HepG2 (cell line): ENCODE data around the gene SLC43A3. TPM values are rescaled to one million over a fixed set of nuclear protein-coding genes. Genes with fewer than 3 reads are reported as not detected.

Experiments
- EP300 ChIP-seq, 3 experiments: sonication (generic) in 1 of 3; formaldehyde crosslinking in 1 of 3; IDR thresholded peaks; 2 replicates each; pipeline versions ENCODE4 v1.5.1 to v1.6.1; 2011 to 2020; ENCODE audit warnings: low read depth in 2 of 3, low read length in 2 of 3, borderline replicate concordance in 1 of 3, improper control_type of control experiment in 1 of 3, mild to moderate bottlenecking in 1 of 3, missing genetic modification reagents in 1 of 3, moderate library complexity in 1 of 3
- GPN1 ChIP-seq: sonication (generic); formaldehyde crosslinking; IDR thresholded peaks from 2 replicates; pipeline ENCODE4 v1.5.1; 2020; ENCODE audit warnings: missing genetic modification reagents, borderline replicate concordance
- NFATC3 ChIP-seq: sonication (generic); formaldehyde crosslinking; IDR thresholded peaks from 2 replicates; pipeline ENCODE4 v1.5.1; 2020; ENCODE audit warnings: mild to moderate bottlenecking, missing genetic modification reagents
- NFYC ChIP-seq: IDR thresholded peaks from 2 replicates; pipeline ENCODE4 v1.6.1; 2016; ENCODE audit warnings: missing genetic modification reagents, missing compliant biosample characterization
- NPAS2 ChIP-seq: sonication (generic); formaldehyde crosslinking; IDR thresholded peaks from 2 replicates; pipeline ENCODE4 v1.8.0; 2022; ENCODE audit warnings: mild to moderate bottlenecking, missing genetic modification reagents, borderline replicate concordance
- NR2F2 ChIP-seq: IDR thresholded peaks from 2 replicates; pipeline ENCODE4 v1.6.1; 2012; ENCODE audit warnings: low read depth, inconsistent platforms, borderline replicate concordance
- PHB2 ChIP-seq: fragments of 450-650 bp; IDR thresholded peaks from 2 replicates; pipeline ENCODE4 v1.6.1; 2018; ENCODE audit not compliant: partially characterized antibody
- POGZ ChIP-seq: sonication (generic); formaldehyde crosslinking; IDR thresholded peaks from 2 replicates; pipeline ENCODE4 v1.4.0; 2020; ENCODE audit warnings: mild to moderate bottlenecking, missing genetic modification reagents
- RELA ChIP-seq: sonication (generic); formaldehyde crosslinking; IDR thresholded peaks from 2 replicates; pipeline ENCODE4 v1.4.0; 2020; ENCODE audit warnings: missing genetic modification reagents
- RERE ChIP-seq: IDR thresholded peaks from 2 replicates; pipeline ENCODE4 v1.6.1; 2016; ENCODE audit warnings: low read depth, missing genetic modification reagents, missing compliant biosample characterization
- ZIK1 ChIP-seq: sonication (generic); formaldehyde crosslinking; IDR thresholded peaks from 2 replicates; pipeline ENCODE4 v1.5.0; 2020; ENCODE audit warnings: mild to moderate bottlenecking, low read depth, missing genetic modification reagents, borderline replicate concordance
- ZMYM3 ChIP-seq: sonication (generic); formaldehyde crosslinking; IDR thresholded peaks from 2 replicates; pipeline ENCODE4 v1.5.1; 2020; ENCODE audit warnings: mild to moderate bottlenecking, missing genetic modification reagents
- ZNF333 ChIP-seq: sonication (generic); formaldehyde crosslinking; IDR thresholded peaks from 2 replicates; pipeline ENCODE4 v1.4.0; 2020; ENCODE audit warnings: mild to moderate bottlenecking, missing genetic modification reagents, borderline replicate concordance
- ZNF496 ChIP-seq: sonication (generic); formaldehyde crosslinking; IDR thresholded peaks from 2 replicates; pipeline ENCODE4 v1.8.1; 2023; ENCODE audit warnings: mild to moderate bottlenecking, moderate library complexity, missing genetic modification reagents; ENCODE audit not compliant: insufficient replicate concordance
- ZNF644 ChIP-seq: IDR thresholded peaks from 2 replicates; pipeline ENCODE4 v1.6.1; 2016; ENCODE audit warnings: low read depth
- polyA plus RNA-seq, 8 experiments: library from polyadenylated mRNA; depleted of rRNA in 3 of 8; stranded (reverse) in 7 of 8; unstranded in 1 of 8; fragments of >200 nt; fragmentation: Illumina TruSeq in 4 of 8; extraction: Trizol in 4 of 8; gene quantifications; 2 replicates each; pipeline versions ENCODE4 v1.2.1 to v1.2.3, GENCODE V29; 2011 to 2016; ENCODE audit warnings: low read depth in 4 of 8, missing spikeins in 1 of 8, mixed read lengths in 1 of 8; ENCODE audit not compliant: insufficient read depth in 1 of 8
- total RNA-seq, 5 experiments: library from RNA; depleted of rRNA; stranded (reverse); fragments of >200 nt; fragmentation: Illumina TruSeq; extraction: Trizol; gene quantifications; 2 replicates each; pipeline ENCODE4 v1.2.3, GENCODE V29; 2016; ENCODE audit warnings: low read depth in 1 of 5
- TF ChIP-seq, protein P1 (sequence below): sonication (generic); formaldehyde crosslinking; IDR thresholded peaks from 2 replicates; pipeline ENCODE4 v1.5.0; 2020; ENCODE audit warnings: missing genetic modification reagents, mild to moderate bottlenecking, borderline replicate concordance
- TF ChIP-seq, protein P2 (sequence below): sonication (generic); formaldehyde crosslinking; IDR thresholded peaks from 2 replicates; pipeline ENCODE4 v1.4.0; 2020; ENCODE audit warnings: missing genetic modification reagents, borderline replicate concordance
- TF ChIP-seq, protein P3 (sequence below): sonication (generic); formaldehyde crosslinking; IDR thresholded peaks from 2 replicates; pipeline ENCODE4 v1.5.0; 2020; ENCODE audit warnings: mild to moderate bottlenecking, missing genetic modification reagents, moderate library complexity

Gene SLC43A3
- total and polyA plus RNA-seq, 2 of the 13 experiments (the other 11 are each of a cell fraction or from before 2014, with no cell fraction given): 2.6 TPM; not detected in 1

GRCh38 chr11:57440744-57441414, 14.0 kb upstream of the SLC43A3 start (continued):
- TF ChIP-seq, protein P1, sequence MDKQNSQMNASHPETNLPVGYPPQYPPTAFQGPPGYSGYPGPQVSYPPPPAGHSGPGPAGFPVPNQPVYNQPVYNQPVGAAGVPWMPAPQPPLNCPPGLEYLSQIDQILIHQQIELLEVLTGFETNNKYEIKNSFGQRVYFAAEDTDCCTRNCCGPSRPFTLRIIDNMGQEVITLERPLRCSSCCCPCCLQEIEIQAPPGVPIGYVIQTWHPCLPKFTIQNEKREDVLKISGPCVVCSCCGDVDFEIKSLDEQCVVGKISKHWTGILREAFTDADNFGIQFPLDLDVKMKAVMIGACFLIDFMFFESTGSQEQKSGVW: no peak
- TF ChIP-seq ZNF644 (no peak; the same call in 1 of the 2 replicates), ZMYM3 (CRISPR knock-in tag) (peak; percentile 42; the same call in 1 of the 2 replicates), RELA (0 out of 2 replicates have a peak, but pooled peaks have one; percentile 22), NFYC (CRISPR knock-in tag) (no peak), ZNF496 (CRISPR knock-in tag) (no peak), PHB2 (no peak), POGZ (no peak), NR2F2 (no peak), RERE (CRISPR knock-in tag) (no peak), EP300 (IDR thresholded peaks at IDR 0.05; ENCODE audit: low read depth in 2 of 2, low read length in 2 of 2) (peak in 1 of 2 experiments; percentile 78; a peak in 2 of 4 replicates), EP300 (CRISPR knock-in tag; IDR thresholded peaks at IDR 0.05; ENCODE audit: borderline replicate concordance) (no peak), NFATC3 (CRISPR knock-in tag) (no peak), ZIK1 (CRISPR knock-in tag) (no peak), ZNF333 (CRISPR knock-in tag) (no peak), GPN1 (CRISPR knock-in tag) (no peak), NPAS2 (CRISPR knock-in tag) (no peak)
- TF ChIP-seq, protein P2, sequence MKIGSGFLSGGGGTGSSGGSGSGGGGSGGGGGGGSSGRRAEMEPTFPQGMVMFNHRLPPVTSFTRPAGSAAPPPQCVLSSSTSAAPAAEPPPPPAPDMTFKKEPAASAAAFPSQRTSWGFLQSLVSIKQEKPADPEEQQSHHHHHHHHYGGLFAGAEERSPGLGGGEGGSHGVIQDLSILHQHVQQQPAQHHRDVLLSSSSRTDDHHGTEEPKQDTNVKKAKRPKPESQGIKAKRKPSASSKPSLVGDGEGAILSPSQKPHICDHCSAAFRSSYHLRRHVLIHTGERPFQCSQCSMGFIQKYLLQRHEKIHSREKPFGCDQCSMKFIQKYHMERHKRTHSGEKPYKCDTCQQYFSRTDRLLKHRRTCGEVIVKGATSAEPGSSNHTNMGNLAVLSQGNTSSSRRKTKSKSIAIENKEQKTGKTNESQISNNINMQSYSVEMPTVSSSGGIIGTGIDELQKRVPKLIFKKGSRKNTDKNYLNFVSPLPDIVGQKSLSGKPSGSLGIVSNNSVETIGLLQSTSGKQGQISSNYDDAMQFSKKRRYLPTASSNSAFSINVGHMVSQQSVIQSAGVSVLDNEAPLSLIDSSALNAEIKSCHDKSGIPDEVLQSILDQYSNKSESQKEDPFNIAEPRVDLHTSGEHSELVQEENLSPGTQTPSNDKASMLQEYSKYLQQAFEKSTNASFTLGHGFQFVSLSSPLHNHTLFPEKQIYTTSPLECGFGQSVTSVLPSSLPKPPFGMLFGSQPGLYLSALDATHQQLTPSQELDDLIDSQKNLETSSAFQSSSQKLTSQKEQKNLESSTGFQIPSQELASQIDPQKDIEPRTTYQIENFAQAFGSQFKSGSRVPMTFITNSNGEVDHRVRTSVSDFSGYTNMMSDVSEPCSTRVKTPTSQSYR (CRISPR knock-in tag): 0 out of 2 replicates have a peak, but pooled peaks have one; percentile 39
- TF ChIP-seq, protein P3, sequence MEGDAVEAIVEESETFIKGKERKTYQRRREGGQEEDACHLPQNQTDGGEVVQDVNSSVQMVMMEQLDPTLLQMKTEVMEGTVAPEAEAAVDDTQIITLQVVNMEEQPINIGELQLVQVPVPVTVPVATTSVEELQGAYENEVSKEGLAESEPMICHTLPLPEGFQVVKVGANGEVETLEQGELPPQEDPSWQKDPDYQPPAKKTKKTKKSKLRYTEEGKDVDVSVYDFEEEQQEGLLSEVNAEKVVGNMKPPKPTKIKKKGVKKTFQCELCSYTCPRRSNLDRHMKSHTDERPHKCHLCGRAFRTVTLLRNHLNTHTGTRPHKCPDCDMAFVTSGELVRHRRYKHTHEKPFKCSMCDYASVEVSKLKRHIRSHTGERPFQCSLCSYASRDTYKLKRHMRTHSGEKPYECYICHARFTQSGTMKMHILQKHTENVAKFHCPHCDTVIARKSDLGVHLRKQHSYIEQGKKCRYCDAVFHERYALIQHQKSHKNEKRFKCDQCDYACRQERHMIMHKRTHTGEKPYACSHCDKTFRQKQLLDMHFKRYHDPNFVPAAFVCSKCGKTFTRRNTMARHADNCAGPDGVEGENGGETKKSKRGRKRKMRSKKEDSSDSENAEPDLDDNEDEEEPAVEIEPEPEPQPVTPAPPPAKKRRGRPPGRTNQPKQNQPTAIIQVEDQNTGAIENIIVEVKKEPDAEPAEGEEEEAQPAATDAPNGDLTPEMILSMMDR (CRISPR knock-in tag): no peak
